ENCODE measurements around the gene SIDT1. TPM values are rescaled to one million over a fixed set of nuclear protein-coding genes. Genes with fewer than 3 reads are reported as not detected.
"Not testable (repeated sequence)": the region's sequence is repeated elsewhere in the genome, so short reads cannot be mapped to it uniquely, and the experiment has no call there.

Gene SIDT1
- total RNA-seq, 2 experiments from 2014 or later: 48.3 to 50.6 TPM

GRCh38 chr3:113617726-113618125 is 85.4 kb downstream of the SIDT1 start:
- Mint-ChIP-seq H3K36me3 (peaks cover 8% of the 10 kb centered on the region), H3K27ac (no peak overlapping the region), H3K27me3 (no peaks in the 10 kb centered on the region), H3K4me1 (no peaks in the 10 kb centered on the region), H3K9me3 (no peaks in the 10 kb centered on the region), H3K4me3 (no peak overlapping the region)
- no peak for ATAC-seq (ENCODE audit: low read depth)
- POLR2A ChIA-PET: no interaction called here
- no peak for DNase-seq

- Mint-ChIP-seq H3K9me3 (no peaks in the 10 kb centered on the region), H3K36me3 (peaks cover 14% of the 10 kb centered on the region), H3K4me1 (no peaks in the 10 kb centered on the region), H3K27me3 (no peaks in the 10 kb centered on the region), H3K27ac (no peak overlapping the region), H3K4me3 (no peak overlapping the region)
- POLR2A ChIA-PET: no interaction called here
- no peak for DNase-seq
- no peak for ATAC-seq (ENCODE audit: low read depth)
Measured at GRCh38 chr3:113620091-113620490, 87.7 kb downstream of the SIDT1 start.

- no peak for DNase-seq
- POLR2A ChIA-PET: no interaction called here
- Mint-ChIP-seq H3K9me3 (no peaks in the 10 kb centered on the region), H3K4me3 (no peak overlapping the region), H3K27ac (no peak overlapping the region), H3K4me1 (peaks cover 6% of the 10 kb centered on the region), H3K36me3 (peaks cover 26% of the 10 kb centered on the region), H3K27me3 (no peaks in the 10 kb centered on the region)
- ATAC-seq (ENCODE audit: low read depth): no peak
Measured at GRCh38 chr3:113623324-113623723, 91.0 kb downstream of the SIDT1 start.

GRCh38 chr3:113623811-113624210 is 91.5 kb downstream of the SIDT1 start:
- Mint-ChIP-seq H3K27ac (no peak overlapping the region), H3K27me3 (no peaks in the 10 kb centered on the region), H3K4me3 (no peak overlapping the region), H3K4me1 (peaks cover 6% of the 10 kb centered on the region), H3K36me3 (peaks cover 28% of the 10 kb centered on the region), H3K9me3 (no peaks in the 10 kb centered on the region)
- POLR2A ChIA-PET: no interaction called here
- no peak for DNase-seq
- ATAC-seq (ENCODE audit: low read depth): no peak

- DNase-seq (no peak), ATAC-seq (ENCODE audit: low read depth) (no peak)
- H3K4me1 Mint-ChIP-seq: peaks cover 6% of the 10 kb centered on the region
- peaks cover 34% of the 10 kb centered on the region for H3K36me3 Mint-ChIP-seq
- no peaks in the 10 kb centered on the region for H3K27me3 Mint-ChIP-seq
- POLR2A ChIA-PET: no interaction called here
- no peak overlapping the region for H3K27ac Mint-ChIP-seq
- no peak overlapping the region for H3K4me3 Mint-ChIP-seq
- H3K9me3 Mint-ChIP-seq: no peaks in the 10 kb centered on the region
Measured at GRCh38 chr3:113625834-113626233, 93.5 kb downstream of the SIDT1 start.

- DNase-seq (no peak), ATAC-seq (ENCODE audit: low read depth) (no peak)
- POLR2A ChIA-PET: no interaction called here
- Mint-ChIP-seq H3K9me3 (no peaks in the 10 kb centered on the region), H3K27ac (peak overlapping the region; percentile 12), H3K4me3 (no peak overlapping the region), H3K36me3 (peaks cover 31% of the 10 kb centered on the region), H3K4me1 (peaks cover 6% of the 10 kb centered on the region), H3K27me3 (no peaks in the 10 kb centered on the region)
Measured at GRCh38 chr3:113626503-113627371, 94.4 kb downstream of the SIDT1 start.

GRCh38 chr3:113628316-113628715 is 96.0 kb downstream of the SIDT1 start:
- Mint-ChIP-seq H3K4me1 (peaks cover 6% of the 10 kb centered on the region), H3K27me3 (no peaks in the 10 kb centered on the region), H3K9me3 (no peaks in the 10 kb centered on the region), H3K27ac (no peak overlapping the region), H3K4me3 (no peak overlapping the region), H3K36me3 (peaks cover 31% of the 10 kb centered on the region)
- no peak for DNase-seq
- POLR2A ChIA-PET: no interaction called here
- no peak for ATAC-seq (ENCODE audit: low read depth)

GRCh38 chr3:113628788-113629187 is 96.4 kb downstream of the SIDT1 start:
- DNase-seq (no peak), ATAC-seq (ENCODE audit: low read depth) (no peak)
- Mint-ChIP-seq H3K27me3 (no peaks in the 10 kb centered on the region), H3K9me3 (no peaks in the 10 kb centered on the region), H3K4me3 (no peak overlapping the region), H3K27ac (no peak overlapping the region), H3K4me1 (peaks cover 6% of the 10 kb centered on the region), H3K36me3 (peaks cover 29% of the 10 kb centered on the region)
- POLR2A ChIA-PET: no interaction called here

- Mint-ChIP-seq H3K27ac (no peak overlapping the region), H3K4me1 (peaks cover 6% of the 10 kb centered on the region), H3K4me3 (no peak overlapping the region), H3K27me3 (no peaks in the 10 kb centered on the region), H3K9me3 (no peaks in the 10 kb centered on the region), H3K36me3 (peaks cover 23% of the 10 kb centered on the region)
- no peak for ATAC-seq (ENCODE audit: low read depth)
- POLR2A ChIA-PET: no interaction called here
- no peak for DNase-seq
Measured at GRCh38 chr3:113629584-113630421, 97.4 kb downstream of the SIDT1 start.

- H3K27me3 Mint-ChIP-seq: no peaks in the 10 kb centered on the region
- no peak overlapping the region for H3K27ac Mint-ChIP-seq
Measured at GRCh38 chr3:113630956-113631542, 98.7 kb downstream of the SIDT1 start.

GRCh38 chr3:113631573-113631972 is 99.2 kb downstream of the SIDT1 start:
- DNase-seq: no peak
- no peaks in the 10 kb centered on the region for H3K27me3 Mint-ChIP-seq
- no peak overlapping the region for H3K27ac Mint-ChIP-seq
- no peak for ATAC-seq (ENCODE audit: low read depth)
- peaks cover 4% of the 10 kb centered on the region for H3K4me1 Mint-ChIP-seq
- POLR2A ChIA-PET: no interaction called here
- H3K9me3 Mint-ChIP-seq: no peaks in the 10 kb centered on the region
- peaks cover 16% of the 10 kb centered on the region for H3K36me3 Mint-ChIP-seq
- H3K4me3 Mint-ChIP-seq: no peak overlapping the region

More at GRCh38 chr3:113630956-113631542, 98.7 kb downstream of the SIDT1 start:
- DNase-seq: no peak
- ATAC-seq (ENCODE audit: low read depth): no peak
- Mint-ChIP-seq H3K9me3 (no peaks in the 10 kb centered on the region), H3K4me3 (no peak overlapping the region), H3K4me1 (peaks cover 6% of the 10 kb centered on the region), H3K36me3 (peaks cover 18% of the 10 kb centered on the region)
- POLR2A ChIA-PET: no interaction called here

- no peak for DNase-seq
- H3K4me1 Mint-ChIP-seq: no peaks in the 10 kb centered on the region
- peaks cover 4% of the 10 kb centered on the region for H3K36me3 Mint-ChIP-seq
Measured at GRCh38 chr3:113634782-113635474, 102.6 kb downstream of the SIDT1 start.

GRCh38 chr3:113636034-113636433 is 103.7 kb downstream of the SIDT1 start:
- H3K36me3 Mint-ChIP-seq; H3K9me3 Mint-ChIP-seq; H3K27ac Mint-ChIP-seq; POLR2A ChIA-PET; DNase-seq; H3K4me3 Mint-ChIP-seq; H3K27me3 Mint-ChIP-seq; ATAC-seq (ENCODE audit: low read depth); H3K4me1 Mint-ChIP-seq: not testable (repeated sequence)

More at GRCh38 chr3:113634782-113635474, 102.6 kb downstream of the SIDT1 start:
- no peak overlapping the region for H3K27ac Mint-ChIP-seq
- H3K4me3 Mint-ChIP-seq: no peak overlapping the region
- ATAC-seq (ENCODE audit: low read depth): no peak
- H3K9me3 Mint-ChIP-seq: no peaks in the 10 kb centered on the region
- POLR2A ChIA-PET: no interaction called here
- H3K27me3 Mint-ChIP-seq: no peaks in the 10 kb centered on the region
